ENCODE data around the gene PTRHD1. TPM values are rescaled to one million over a fixed set of nuclear protein-coding genes. Genes with fewer than 3 reads are reported as not detected.

PTRHD1 gene
- total and polyA plus RNA-seq, 2 of the 8 experiments (the other 6 are each of a cell fraction or from before 2014, with no cell fraction given) = 46.2 to 91.9 TPM

GRCh38 chr2:24761866-24762265 is 31.3 kb downstream of the PTRHD1 start:
- H3K79me1 ChIP-seq (ENCODE audit: low read depth, low read length) = no peaks in the 10 kb centered on the region
- H4K8ac ChIP-seq (ENCODE audit: extremely low read depth, insufficient read depth, low read length) = no peak overlapping the region
- H3K4me1 ChIP-seq (replicated peaks in 1 of 4; ENCODE audit: control insufficient read depth in 3 of 4, insufficient read depth in 4 of 4, low read length in 3 of 4) = no peaks in the 10 kb centered on the region; a peak in 2 of 7 replicates
- no peak overlapping the region for H2BK12ac ChIP-seq (ENCODE audit: low read depth, low read length)
- H2AFZ ChIP-seq (ENCODE audit: low read length) = no peak overlapping the region
- DNase-seq (ENCODE audit: low read depth in 1 of 2, low spot score in 2 of 2) = no peak
- H3K4me2 ChIP-seq (ENCODE audit: insufficient read depth in 1 of 2, low read depth in 2 of 2, low read length in 2 of 2) = no peak overlapping the region
- no peak overlapping the region for H2BK20ac ChIP-seq (ENCODE audit: low read length)
- CTCF ChIA-PET (ENCODE audit: partially characterized antibody) = interaction anchor here (0.8 to 2.0 kb wide), 4 partner anchors 10 to 149 kb away, joined by 3 to 6 read pairs (median 4); no protein-coding TSS in a partner anchor
- H4K91ac ChIP-seq (replicated peaks; ENCODE audit: insufficient read length, low read length) = no peak overlapping the region
- H3K27me3 ChIP-seq (replicated peaks in 1 of 4; ENCODE audit: control insufficient read depth in 3 of 4, extremely low read depth in 1 of 4, insufficient read depth in 3 of 4, low read length in 3 of 4) = peaks cover 0 to 2% (median 0%) of the 10 kb centered on the region in 4 experiments; a peak in 1 of 7 replicates
- no peak overlapping the region for H4K5ac ChIP-seq (ENCODE audit: insufficient read length, low read depth, low read length)
- no peaks in the 10 kb centered on the region for H3K23me2 ChIP-seq (ENCODE audit: low read depth, low read length)
- peaks cover 0 to 13% (median 3%) of the 10 kb centered on the region in 4 experiments; a peak in 5 of 8 replicates for H3K36me3 ChIP-seq (ENCODE audit: control insufficient read depth in 2 of 4, insufficient read depth in 4 of 4, low read length in 3 of 4)
- H3K79me2 ChIP-seq (ENCODE audit: control insufficient read depth in 1 of 2, insufficient read depth in 2 of 2, low read length in 2 of 2) = no peaks in the 10 kb centered on the region
- H3K4ac ChIP-seq (replicated peaks; ENCODE audit: insufficient read length, low read depth, low read length) = no peak overlapping the region
- no peak overlapping the region for H3K4me3 ChIP-seq (ENCODE audit: extremely low read depth in 1 of 4, insufficient read depth in 2 of 4, low read depth in 3 of 4, low read length in 4 of 4)
- no peak overlapping the region for H2AK5ac ChIP-seq (ENCODE audit: low read depth, low read length)
- H3K14ac ChIP-seq (ENCODE audit: insufficient read length) = no peak overlapping the region
- no peak overlapping the region for H3K27ac ChIP-seq (ENCODE audit: low read depth, low read length)
- H3K18ac ChIP-seq (ENCODE audit: extremely low read depth, low read length) = no peak overlapping the region
- TF ChIP-seq, protein P1, sequence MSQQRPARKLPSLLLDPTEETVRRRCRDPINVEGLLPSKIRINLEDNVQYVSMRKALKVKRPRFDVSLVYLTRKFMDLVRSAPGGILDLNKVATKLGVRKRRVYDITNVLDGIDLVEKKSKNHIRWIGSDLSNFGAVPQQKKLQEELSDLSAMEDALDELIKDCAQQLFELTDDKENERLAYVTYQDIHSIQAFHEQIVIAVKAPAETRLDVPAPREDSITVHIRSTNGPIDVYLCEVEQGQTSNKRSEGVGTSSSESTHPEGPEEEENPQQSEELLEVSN (IDR thresholded peaks at IDR 0.05) = no peak
- no peak for TF ChIP-seq GTF2F1 (IDR thresholded peaks at IDR 0.05; ENCODE audit: borderline replicate concordance, low read depth, low read length)
- no peak overlapping the region for H3K56ac ChIP-seq (replicated peaks; ENCODE audit: insufficient read length, low read depth, low read length)
- POLR2A ChIA-PET (ENCODE audit: partially characterized antibody) = interaction anchor here (0.6 kb wide), 1 partner anchor 9 kb away, joined by 3 read pairs; no protein-coding TSS in a partner anchor
- no peak overlapping the region for H2BK15ac ChIP-seq (ENCODE audit: low read length)
- H2BK120ac ChIP-seq (replicated peaks; ENCODE audit: low read depth, low read length) = no peak overlapping the region
- no peak overlapping the region for H3K23ac ChIP-seq (ENCODE audit: insufficient read length)
- H4K20me1 ChIP-seq (replicated peaks in 1 of 2; ENCODE audit: control insufficient read depth in 1 of 2, insufficient read depth in 2 of 2, low read length in 2 of 2) = no peaks in the 10 kb centered on the region
- 90% methylated on average over 5 of the region's 5 CpGs; no CpG with 5 or more reads in 1 of the 2 experiments for WGBS, 2 experiments (ENCODE audit: extremely low coverage in 1 of 2, insufficient coverage in 1 of 2, insufficient read length in 1 of 2, insufficient replicate concordance in 2 of 2, low coverage in 1 of 2, low lambda C conversion rate in 2 of 2, missing lambda C conversion rate in 1 of 2)
- H2BK5ac ChIP-seq (ENCODE audit: low read depth, low read length) = no peak overlapping the region
- FAIRE-seq = no peak
- no peak overlapping the region for H3K9ac ChIP-seq (replicated peaks in 1 of 4; ENCODE audit: extremely low read depth in 1 of 4, low read depth in 3 of 4, low read length in 3 of 4)
- H3K9me3 ChIP-seq (ENCODE audit: insufficient read depth in 2 of 2, low read depth in 1 of 2, low read length in 1 of 2) = no peaks in the 10 kb centered on the region
